Measurements from ENCODE around the gene SP2.

DNA sequence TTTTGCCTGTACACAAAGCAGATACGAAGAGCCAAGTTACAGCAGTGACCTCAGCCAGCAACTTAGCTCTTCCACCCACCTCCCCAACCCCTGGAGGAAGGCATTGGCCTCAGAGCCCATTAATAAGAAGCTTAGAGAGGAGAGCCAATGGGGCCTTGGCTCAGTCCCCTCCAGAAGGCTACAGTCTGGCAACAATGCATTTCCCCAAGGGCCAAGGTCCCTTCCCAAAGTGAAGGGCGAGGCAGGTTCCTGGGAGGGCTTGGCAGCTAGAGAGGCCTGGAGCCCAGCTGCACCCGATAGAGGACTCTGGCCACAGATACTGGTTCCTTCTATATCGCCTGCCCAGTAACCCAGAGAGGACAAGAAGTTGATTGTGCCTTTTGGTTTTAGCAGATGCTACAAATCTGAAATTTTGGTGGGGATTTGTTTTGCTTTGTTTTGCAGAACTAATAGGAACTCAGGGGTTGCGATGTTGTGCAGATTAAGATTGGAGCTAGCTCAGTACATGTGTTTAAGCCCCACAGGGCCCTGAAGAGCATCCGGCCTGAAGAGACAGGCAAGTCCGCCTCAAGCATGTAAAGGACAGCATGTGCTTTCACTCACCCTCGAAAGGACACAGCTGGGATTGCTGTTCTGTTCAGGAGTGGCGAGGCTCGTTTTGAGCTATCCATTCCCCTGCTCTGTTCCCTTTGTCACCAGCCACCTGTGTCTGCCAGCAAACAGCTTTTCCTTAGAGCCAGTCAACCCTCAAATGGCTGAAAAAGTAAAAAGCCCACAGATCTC, 33.4 kb downstream of the SP2 start:
- TF ChIP-seq, protein P1, sequence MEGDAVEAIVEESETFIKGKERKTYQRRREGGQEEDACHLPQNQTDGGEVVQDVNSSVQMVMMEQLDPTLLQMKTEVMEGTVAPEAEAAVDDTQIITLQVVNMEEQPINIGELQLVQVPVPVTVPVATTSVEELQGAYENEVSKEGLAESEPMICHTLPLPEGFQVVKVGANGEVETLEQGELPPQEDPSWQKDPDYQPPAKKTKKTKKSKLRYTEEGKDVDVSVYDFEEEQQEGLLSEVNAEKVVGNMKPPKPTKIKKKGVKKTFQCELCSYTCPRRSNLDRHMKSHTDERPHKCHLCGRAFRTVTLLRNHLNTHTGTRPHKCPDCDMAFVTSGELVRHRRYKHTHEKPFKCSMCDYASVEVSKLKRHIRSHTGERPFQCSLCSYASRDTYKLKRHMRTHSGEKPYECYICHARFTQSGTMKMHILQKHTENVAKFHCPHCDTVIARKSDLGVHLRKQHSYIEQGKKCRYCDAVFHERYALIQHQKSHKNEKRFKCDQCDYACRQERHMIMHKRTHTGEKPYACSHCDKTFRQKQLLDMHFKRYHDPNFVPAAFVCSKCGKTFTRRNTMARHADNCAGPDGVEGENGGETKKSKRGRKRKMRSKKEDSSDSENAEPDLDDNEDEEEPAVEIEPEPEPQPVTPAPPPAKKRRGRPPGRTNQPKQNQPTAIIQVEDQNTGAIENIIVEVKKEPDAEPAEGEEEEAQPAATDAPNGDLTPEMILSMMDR (IDR thresholded peaks at IDR 0.05; ENCODE audit: insufficient read depth, low read depth, low read length), result no peak
- TF ChIP-seq EZH2 (IDR thresholded peaks at IDR 0.05; ENCODE audit: insufficient read depth, low read length), result no peak
